HG03439 (cell line): ENCODE data around the gene HOXB4.

Source experiments
- ATAC-seq: cut with Tn5 transposase; IDR thresholded peaks from one replicate; pipeline ENCODE4 v1.9.1; 2021; ENCODE audit warnings: mild to moderate bottlenecking, moderate library complexity; ENCODE audit not compliant: unreplicated experiment

HOXB4 gene

DNA sequence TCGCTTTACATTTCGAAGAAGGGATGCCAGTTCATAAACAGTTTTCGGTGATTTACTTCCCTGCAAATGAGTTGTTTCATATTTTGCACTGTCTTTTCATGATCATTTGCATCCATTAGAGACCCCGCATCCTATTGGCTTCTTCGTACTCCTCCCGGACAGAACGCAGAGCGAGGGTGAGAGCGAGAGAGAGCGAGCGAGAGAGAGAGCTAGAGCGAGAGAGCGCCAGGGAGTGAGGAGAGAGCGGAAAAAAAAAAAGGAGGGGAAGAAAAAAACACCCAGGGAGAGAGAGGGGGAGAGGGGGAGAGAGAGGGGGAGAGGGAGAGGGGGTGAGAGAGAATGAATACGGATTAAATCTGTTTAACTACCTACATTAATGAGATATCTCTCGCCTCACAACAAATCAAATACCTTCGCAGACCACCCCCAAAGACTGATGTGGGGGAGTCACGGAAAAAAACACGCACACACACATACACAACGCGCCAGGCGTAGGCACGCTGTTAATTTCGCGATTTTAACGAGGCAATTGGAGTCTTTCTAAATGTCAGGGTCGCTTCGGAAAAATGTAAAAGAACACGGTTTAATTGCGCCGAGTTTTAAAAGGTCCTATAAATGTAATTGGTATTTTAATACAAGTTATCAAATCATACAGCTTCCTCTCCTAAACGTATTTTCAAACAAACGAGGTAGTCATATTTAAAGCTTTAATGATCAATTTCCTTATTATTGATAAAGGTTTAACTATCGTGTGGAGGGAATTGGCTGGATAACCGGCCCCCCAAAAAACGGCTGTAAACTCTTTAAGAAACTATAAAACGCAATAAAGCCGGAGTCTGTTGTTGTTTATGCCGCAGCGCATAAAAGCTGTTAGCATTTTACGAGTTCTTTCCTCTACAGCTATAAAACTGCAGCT, 37.2 kb upstream of the HOXB4 start, which contains the start of gene HOXB8:
TSS of gene HOXB8 (minus strand) at position 246 of the 916 bp plus-strand sequence. CDS start 588 bp downstream, outside the sequence.
- ATAC-seq = no peak

DNA sequence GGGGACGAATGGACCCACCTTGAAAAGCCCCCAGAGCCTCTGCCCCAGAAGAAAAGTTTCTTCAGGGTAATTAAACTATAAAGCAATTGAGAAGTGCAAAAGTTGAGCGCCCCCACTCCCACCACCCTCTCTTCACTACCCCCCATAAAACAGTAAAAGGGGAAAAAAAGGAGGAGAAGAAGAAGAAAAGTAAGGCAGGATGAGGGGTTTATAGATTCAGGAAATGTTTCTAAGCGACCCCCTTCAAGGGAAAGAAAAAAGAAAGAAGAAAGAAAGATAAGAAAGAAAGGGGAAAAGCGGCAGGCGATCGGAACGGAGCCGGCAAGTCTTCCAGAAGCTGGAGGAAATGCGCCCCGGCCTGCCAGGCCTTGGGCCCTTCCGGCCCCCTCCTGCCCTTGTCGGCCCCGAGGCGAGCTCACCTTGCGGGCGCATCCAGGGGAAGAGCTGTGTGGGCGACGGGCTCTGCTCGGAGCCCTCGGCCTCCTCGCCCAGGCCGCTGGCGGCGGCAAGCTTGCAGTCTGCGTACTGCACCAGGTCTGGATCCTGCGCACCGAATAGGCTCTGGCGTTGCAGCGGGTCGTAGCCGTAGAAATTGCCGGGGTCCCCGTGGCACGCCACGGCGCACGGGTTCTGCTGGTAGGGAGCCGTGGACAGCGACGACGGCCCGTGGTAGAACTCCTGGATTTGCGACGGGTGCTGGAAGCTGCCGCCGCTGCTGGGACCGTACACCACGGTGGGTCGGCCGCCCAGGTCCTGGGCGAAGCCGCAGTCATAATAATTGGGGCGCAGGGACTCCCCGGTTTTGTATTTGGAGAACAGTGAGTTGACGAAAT, 35.9 kb upstream of the HOXB4 start:
- ATAC-seq = no peak

DNA sequence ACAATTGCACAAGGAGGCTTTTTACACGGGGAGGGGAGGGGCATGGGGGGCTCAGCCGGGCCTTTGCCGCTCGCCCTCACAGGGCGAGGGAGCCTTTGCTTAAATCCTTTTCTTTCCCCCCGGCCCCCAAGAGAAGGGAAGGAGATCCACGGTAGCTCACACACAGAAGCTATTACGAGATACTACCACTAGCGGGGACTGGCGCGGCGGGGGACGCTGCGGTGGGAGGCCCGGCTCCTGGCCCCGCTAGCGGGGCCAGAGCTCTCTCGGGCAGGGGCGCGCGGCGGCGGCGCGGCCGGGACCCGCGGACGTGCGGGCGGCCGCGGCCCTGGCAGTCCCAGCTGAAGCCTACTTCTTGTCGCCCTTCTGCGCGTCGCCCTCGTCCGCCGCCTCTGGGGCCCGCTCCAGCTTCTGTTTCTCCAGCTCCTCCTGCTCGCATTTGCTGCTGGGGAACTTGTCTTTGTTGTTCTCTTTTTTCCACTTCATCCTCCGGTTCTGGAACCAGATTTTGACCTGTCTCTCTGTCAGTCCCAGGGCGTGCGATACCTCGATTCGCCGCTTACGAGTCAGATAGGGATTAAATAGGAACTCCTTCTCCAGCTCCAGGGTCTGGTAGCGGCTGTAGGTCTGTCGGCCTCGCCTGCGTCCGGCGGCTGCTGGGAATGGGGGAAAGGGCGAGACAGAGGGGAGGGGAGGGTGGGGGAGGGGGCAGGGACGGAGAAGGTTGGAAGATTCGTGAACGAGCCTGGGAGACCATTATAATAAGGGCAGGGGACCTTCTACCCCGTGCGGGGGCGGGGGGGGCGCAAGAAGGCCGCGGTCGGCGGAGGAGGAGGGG, 34.9 kb upstream of the HOXB4 start:
- no peak for ATAC-seq

DNA sequence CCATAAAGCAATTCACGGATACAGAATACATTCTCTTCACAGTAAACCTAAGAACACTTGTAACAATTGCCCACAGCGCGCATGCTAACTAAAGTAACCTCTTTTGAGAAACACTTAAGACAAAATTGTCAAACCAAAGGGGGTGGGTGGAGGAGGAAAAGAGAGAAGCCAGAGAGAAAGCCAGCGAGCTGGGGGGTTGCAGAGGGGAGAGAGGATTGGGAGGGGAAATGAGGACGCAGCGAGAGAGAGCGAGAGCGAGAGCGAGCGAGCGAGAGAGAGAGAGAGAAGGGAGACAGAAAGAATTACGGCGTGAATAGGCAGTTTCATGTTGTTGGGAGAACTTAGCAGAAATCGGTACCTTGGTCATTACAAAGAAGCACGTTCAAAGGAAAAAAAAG, 34.3 kb upstream of the HOXB4 start:
- no peak for ATAC-seq

DNA sequence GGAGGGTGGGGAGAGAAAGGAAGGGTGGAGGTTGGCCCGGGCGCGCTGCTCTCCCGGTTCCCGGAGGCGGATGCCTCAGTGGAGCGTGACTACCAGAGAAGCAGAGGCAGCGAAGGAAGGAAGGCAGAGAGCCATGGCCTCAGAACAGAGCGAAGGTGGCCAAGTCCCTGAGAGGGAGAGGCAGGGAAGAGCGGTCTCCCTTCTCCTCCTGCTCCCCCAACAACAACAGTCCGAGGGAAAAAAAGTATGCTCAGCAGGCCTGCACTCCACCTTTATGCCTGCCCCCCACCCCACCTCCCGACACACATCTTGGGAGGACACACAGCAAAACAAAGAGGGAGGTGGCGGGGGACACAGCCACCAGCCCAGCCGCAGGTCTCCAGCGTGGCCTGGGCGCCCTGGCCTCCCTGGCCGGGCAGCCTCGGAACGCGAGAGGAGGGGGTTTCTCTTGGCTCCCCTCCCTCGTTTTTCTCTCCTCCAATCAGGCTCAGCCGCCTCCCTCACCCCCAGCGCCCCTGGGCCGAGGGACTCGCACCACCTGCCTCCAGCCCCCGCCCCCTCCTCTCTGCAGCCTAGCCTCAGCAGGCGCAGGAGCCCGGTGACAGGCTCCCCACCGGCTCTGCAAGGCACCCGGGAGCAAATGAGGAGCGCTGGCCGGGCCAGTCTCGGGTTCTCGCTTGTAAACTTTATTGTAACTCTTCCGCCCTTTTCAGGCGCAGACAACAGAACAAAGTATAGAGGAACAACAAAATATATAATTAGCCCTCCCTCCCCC, 33.7 kb upstream of the HOXB4 start:
- no peak for ATAC-seq

DNA sequence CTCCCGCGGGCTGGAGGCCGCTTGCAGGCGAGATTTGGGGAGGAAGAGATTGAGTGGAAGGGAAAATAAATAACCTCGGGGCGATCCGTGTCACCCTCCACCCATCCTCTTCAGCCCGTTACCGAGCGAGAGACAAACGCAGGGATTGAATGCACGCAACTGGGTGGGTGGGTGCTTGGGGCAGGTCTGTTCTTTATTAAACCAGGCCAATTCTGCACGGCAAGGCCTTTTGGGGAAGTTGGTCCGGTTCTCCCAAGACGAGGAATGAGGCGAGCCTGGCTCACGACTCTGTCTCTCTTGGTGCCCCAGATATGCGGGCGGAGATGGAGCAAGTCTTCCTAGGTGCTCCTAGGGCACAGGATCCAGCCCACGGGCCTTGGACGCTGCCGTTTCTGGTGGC, 33.1 kb upstream of the HOXB4 start:
- no peak for ATAC-seq

DNA sequence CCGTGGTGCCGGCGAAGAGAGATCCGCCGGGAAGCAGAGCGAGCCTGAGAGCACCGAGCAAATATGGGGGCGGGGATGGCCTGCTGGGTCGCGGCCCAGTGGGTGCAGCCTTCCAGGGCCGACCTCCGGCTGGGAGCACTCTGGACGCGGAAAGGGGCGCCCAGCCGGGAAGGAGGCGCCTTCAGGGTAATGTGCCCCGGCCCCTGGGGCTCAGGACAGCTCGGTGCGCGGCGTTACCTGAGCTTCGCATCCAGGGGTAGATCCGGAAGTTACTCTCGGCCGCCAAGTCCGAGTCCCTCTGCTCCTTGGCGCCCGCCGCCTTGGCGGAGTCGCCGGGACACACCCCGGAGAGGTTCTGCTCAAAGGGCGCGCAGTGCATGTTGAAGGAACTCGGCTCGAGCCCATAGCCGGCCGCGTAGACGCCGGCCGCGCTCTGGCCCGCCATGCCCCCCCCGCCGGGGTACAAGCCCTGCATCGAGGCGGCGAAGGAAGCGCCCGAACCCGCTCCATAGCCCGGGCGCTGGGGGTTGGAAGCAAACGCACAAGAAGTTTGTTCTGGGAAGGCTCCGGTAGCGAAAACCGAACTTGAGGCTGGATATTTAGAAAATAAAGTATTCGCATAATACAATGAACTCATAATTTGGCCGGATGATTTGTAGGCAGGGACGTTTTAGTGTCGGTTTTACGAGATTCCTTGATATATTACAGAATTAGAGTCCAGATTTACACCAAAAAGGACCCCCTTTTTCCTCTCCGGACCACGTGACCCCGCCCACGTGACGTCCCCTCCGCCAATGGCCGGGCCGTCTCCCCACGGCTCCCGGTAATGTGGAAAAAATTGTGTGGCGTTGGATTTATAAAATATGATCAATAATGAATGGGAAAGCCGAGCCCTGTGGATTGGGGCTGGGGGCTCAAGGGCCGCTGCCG, 32.4 kb upstream of the HOXB4 start, which contains the start of gene HOXB7:
TSS of gene HOXB7 (minus strand) at position 736 of the 930 bp plus-strand sequence. CDS start at position 637, 99 bp downstream.
- no peak for ATAC-seq

DNA sequence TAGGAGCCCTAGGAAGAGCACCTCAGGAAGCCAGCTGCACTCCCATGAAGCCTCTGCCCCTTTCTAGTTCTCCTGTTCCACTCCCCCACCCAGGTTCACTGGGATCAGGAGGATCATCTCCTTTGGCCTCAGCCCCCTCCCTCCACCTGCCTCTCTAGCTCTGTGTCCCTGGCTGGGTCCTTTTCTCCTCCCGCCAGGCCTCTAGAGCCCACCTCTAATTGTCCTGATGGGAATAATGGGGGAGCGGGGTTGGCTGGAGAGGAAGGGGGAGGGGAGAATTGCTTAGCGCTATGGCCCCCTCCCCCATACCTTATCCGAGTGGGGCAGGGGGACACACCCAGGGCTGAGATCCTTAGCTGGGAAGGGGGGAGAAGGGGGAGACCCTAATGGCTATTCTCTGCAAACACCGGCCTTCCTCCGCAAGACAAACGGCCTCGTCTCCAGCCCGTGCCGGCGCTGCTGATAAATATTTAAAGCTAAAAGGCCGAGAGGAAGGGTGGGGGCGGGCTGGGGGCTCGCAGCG, 31.7 kb upstream of the HOXB4 start:
- no peak for ATAC-seq

DNA sequence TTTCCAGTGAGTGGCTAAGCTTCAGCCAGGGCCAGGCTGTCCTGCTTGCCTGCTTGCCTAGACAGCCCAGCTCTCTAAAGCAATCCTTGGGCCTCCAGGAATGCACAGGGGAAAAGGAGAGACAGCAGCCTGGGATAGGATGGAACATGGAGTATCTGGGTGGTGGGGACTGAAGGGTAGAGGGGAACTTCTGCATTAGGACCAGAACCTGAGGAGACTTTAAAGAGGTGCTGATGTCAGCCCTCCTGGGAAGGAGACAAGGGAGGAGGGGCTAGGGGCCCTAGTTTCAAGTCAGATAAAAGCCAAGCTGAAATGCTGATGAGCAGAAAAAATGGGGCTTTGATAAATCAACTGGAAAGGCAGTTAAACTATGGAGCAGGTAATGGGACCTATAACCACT, 30.9 kb upstream of the HOXB4 start:
- no peak for ATAC-seq

DNA sequence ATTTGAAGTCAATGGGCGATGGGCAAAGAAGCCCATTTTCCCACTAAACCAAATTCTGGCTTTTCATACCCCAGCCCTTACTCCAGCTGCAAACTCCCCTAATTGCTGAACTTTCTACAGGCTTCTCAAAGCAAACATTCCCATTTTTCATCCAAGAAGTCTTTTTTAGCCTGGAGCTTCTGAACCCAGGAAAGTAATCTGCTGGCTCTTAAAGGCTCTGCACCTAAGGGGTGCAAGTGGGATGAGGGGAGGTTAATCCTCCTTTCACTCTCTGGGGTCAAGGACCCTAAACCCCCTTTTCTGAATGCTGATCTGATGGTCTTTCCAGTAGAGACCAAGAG, 30.3 kb upstream of the HOXB4 start:
- ATAC-seq = no peak

DNA sequence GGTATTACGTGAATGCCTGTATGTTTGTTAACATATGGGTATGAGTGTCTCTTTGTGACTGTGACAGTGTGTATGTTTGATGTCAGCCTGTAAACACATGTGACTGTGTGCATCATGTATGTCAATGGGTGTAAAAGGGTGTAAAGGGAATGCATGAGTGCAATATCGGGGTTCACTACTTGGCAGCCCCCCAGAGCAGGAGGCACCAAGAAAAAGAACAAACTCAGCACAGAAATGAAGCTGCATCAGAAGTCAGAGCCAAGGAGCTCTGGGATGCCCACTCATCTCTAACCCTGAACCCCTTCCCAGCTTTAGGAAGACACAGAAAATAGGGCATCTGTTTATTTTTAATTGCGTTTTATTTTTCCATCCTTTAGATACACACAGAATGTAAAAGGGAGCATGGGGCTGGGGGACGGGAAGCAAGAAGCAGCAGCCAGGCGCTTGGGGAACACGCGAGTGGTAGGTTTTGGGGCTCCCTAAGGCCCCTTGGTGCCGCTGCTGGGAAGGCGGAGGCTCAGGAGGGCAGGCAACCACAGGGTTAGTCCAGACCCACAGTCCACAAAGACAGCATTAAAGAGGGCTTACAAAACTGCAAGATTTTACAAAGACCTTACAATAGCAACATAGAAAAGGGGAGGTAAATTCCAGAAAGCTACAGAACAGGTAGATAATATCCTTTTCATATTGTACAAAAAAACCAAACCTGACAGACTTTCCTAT, 28.9 kb upstream of the HOXB4 start:
- ATAC-seq = no peak

DNA sequence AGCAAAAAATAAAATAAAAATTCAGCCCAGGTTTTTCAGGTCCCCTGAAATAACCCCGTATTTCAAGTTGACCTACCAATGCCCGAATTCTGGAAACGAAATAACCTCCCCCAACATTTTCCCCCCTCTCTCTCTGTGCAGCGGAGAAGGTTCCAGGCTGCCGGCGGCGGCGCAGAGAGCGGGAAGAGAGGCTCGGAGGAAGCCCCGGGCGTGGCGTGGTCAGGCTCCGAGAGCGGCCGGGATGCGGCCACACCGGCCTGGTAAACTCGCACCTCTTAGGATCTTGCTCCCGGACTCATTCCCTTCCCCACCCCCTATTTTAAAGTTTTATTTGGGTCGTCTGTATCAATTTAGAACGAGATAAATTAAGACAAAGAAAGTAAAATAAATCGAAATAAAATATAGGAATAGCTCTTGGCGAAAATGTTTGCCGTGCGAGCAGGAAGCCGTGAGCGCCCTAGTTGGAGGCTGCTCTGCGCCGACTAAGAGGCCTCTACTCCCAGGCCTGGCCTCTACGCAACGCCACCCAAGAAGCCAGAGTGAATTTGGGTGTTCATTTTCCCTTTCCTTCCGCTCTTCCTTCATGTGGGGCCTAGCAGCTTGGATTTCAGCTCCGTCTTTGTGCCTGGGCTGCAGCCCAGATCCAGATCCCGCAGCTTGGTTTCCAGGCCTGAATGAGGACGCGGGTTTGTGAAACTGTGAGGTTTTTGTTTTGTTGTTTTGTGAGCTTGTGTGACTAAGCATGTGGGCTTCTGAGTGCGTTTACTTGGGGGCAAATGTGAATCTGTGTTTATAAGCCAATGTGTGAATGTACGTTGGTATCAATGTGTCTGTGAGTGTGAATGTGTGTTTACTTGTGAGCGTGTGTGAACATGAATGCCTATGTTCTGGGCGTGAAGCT, 28.1 kb upstream of the HOXB4 start:
- no peak for ATAC-seq

DNA sequence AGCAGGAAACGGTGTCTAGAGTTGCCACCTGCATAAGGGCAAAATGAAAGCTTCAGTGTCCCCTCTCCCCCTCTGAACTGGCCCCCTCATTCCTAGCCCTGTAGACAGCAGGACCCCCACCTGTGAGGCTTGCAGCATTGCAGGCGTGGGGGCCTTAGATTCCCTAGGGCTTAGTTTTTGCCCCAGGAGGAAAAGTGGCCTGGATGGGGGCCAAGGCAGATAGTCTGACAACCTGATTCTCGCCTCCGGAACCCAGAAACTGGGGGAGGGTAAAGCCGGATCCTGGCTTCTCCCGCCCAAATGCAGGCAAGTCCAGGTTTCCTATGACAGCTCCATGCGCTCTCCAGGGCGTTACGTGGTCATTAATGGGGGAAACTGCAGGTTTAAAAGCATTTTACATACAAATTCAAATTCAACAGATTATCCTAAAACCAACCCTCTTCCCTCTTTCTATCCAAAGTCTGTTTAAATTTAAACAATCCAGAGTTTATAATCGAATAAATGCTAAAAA, 27.3 kb upstream of the HOXB4 start:
- ATAC-seq = no peak

DNA sequence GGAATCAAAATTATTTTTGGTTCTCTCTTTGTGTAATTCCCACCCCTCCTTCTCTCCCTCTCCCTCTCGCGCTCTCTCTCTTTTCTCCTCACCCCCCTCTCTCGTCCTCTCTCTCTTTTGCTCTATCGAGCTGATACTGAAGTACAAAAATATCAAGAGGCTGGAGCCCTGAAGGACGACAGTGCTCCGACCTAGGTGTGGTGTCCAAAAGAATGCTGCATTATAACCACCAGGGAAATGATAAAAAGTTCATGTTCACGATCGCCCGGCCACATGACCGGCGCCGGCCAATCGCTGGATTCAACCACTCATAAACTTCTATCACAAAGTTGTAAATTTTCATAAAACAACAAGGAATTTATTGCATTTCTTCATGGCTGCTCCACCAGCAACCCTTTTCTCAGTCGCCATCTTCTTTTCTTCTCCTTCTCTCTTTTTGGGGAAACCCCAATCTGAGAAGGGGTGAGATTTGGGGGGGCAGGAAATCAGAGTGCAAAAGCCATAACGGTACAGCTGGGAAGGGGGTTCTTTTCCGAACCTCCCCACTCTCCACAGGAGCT, 26.7 kb upstream of the HOXB4 start, which contains the start of gene HOXB6:
TSS of gene HOXB6 (minus strand) at position 217 of the 560 bp plus-strand sequence. CDS start 6,836 bp downstream, outside the sequence.
- ATAC-seq = no peak

DNA sequence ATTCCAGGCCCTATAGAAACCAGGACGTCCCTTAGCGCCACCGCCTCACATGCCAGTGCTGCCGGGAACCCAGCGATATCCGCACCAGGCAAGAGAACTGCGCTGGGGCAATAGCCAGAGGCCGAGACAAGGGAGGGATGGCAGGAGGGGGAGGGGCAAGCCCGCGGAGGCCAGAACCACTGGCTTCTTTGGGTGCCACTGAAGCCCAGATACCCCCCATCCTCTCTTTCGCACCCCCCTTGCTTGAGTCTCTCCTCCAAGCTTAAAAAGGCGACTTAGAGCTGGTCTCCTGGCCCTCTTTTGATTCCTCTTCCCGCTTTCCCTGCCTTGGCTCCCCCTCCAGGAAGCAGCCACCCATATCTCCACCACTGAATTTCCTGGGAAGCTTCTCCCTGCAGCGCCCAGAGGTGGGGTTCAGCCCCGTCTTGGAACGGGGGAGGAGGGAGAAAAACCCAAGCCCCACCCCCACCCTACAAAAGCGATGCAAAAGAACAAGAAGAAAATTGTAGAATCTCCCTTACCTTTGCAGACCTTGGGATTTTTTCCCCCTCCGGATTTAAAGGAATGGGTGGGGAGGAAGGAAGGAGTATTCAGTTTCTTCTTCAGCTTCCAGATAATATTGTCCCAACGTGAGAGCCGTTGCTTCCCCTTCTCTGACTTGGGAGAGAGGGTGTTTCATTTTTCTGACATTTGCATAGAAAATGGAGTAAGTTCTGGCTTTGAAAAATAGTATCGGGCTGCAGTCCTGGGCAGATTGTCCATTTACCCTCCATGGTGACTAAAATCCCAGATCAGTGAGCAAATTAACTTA, 26.0 kb upstream of the HOXB4 start:
- no peak for ATAC-seq
